Osteoblast (primary cell): ENCODE results near the gene CRYBG2. TPM values are rescaled to one million over a fixed set of nuclear protein-coding genes. Genes with fewer than 3 reads are reported as not detected.

Experiments
- DNase-seq: peaks from one replicate; pipeline ENCODE4 v3.0.0; 2011; ENCODE audit warnings: low spot score, mixed read lengths; ENCODE audit not compliant: insufficient read length; ENCODE audit errors: missing footprints
- H2AFZ ChIP-seq: 2 replicates; pipeline ENCODE4 v1.6.0; 2011; ENCODE audit warnings: mild to moderate bottlenecking, low read length
- H3K27ac ChIP-seq: 2 replicates; pipeline ENCODE4 v1.5.1; 2011; ENCODE audit warnings: mild to moderate bottlenecking, low read depth, low read length, moderate library complexity
- H3K27me3 ChIP-seq: 2 replicates; pipeline ENCODE4 v1.6.0; 2012; ENCODE audit warnings: mild to moderate bottlenecking, control low read depth, inconsistent platforms, low read length, moderate library complexity; ENCODE audit not compliant: insufficient read depth
- H3K36me3 ChIP-seq: 2 replicates; pipeline ENCODE4 v1.5.1; 2011; ENCODE audit warnings: mild to moderate bottlenecking, low read length, control low read depth, moderate library complexity; ENCODE audit not compliant: insufficient read depth
- H3K4me1 ChIP-seq: 2 replicates; pipeline ENCODE4 v1.5.1; 2011; ENCODE audit warnings: mild to moderate bottlenecking, low read length, control low read depth, moderate library complexity; ENCODE audit not compliant: insufficient read depth
- H3K4me2 ChIP-seq: 2 replicates; pipeline ENCODE4 v1.6.0; 2011; ENCODE audit warnings: mild to moderate bottlenecking, low read length; ENCODE audit not compliant: insufficient read depth
- H3K4me3 ChIP-seq: fragments of 200-600 bp; sonication (generic); 3 replicates; pipeline ENCODE4 v1.5.1; 2012; ENCODE audit warnings: mild to moderate bottlenecking, low read length, inconsistent platforms; ENCODE audit not compliant: insufficient read depth
- H3K79me2 ChIP-seq: 2 replicates; pipeline ENCODE4 v1.6.0; 2012; ENCODE audit warnings: mild to moderate bottlenecking, low read length, control low read depth, inconsistent platforms; ENCODE audit not compliant: insufficient read depth
- H3K9me3 ChIP-seq: 2 replicates; pipeline ENCODE4 v1.5.1; 2011; ENCODE audit warnings: low read depth, low read length, control low read depth
- H4K20me1 ChIP-seq: 2 replicates; pipeline ENCODE4 v1.6.0; 2012; ENCODE audit warnings: mild to moderate bottlenecking, low read length, control low read depth; ENCODE audit not compliant: insufficient read depth
- CTCF ChIP-seq: IDR thresholded peaks from 2 replicates; pipeline ENCODE4 v1.5.1; 2011; ENCODE audit warnings: mild to moderate bottlenecking, low read depth, low read length, moderate library complexity; ENCODE audit errors: extremely low read depth
- total RNA-seq: library from RNA; depleted of rRNA; stranded (reverse); fragments of >200 nt; gene quantifications from 2 replicates; pipeline ENCODE4 v1.2.3, GENCODE V29; 2012

CRYBG2 gene
- total RNA-seq, 1 donor, result not detected

- peak; percentile 79 for TF ChIP-seq CTCF
- Histone ChIP-seq H3K4me3 (peak overlapping the region; percentile 14), H2AFZ (peak overlapping the region; percentile 35), H3K36me3 (peaks cover 32% of the 10 kb centered on the region), H3K79me2 (peaks cover 16% of the 10 kb centered on the region), H3K27me3 (no peaks in the 10 kb centered on the region), H3K4me2 (peak overlapping the region; percentile 68), H3K9me3 (no peaks in the 10 kb centered on the region), H3K27ac (peak overlapping the region; percentile 76), H4K20me1 (peaks cover 3% of the 10 kb centered on the region), H3K4me1 (peaks cover 49% of the 10 kb centered on the region)
- DNase-seq, result peak; percentile 93
Observed at GRCh38 chr1:26275580-26276431, 78.1 kb downstream of the CRYBG2 start.

GRCh38 chr1:26274801-26275425 lies 79.0 kb downstream of the CRYBG2 start:
- H3K36me3 ChIP-seq, result peaks cover 39% of the 10 kb centered on the region
- peaks cover 7% of the 10 kb centered on the region for H3K79me2 ChIP-seq
- no peak for TF ChIP-seq CTCF
- H3K27me3 ChIP-seq, result no peaks in the 10 kb centered on the region
- no peak overlapping the region for H3K4me2 ChIP-seq
- peak; percentile 80 for DNase-seq
- H3K4me3 ChIP-seq, result no peak overlapping the region
- H4K20me1 ChIP-seq, result no peaks in the 10 kb centered on the region
- H2AFZ ChIP-seq, result peak overlapping the region; percentile 29
- peak overlapping the region; percentile 3 for H3K27ac ChIP-seq
- no peaks in the 10 kb centered on the region for H3K9me3 ChIP-seq
- peaks cover 49% of the 10 kb centered on the region for H3K4me1 ChIP-seq

Other genes starting within 250 kb of the CRYBG2 start
- gene PDIK1L, start 242.3 kb downstream of the CRYBG2 start, total RNA-seq, result 6.5 TPM in 2 replicates
- not detected in 2 replicates for gene FAM110D, start 195.1 kb downstream of the CRYBG2 start, total RNA-seq
- not detected in 2 replicates for gene C1orf232, start 185.2 kb downstream of the CRYBG2 start, total RNA-seq
- 21.2 and 29.0 TPM in 2 replicates for gene ZNF593, start 184.2 kb downstream of the CRYBG2 start, total RNA-seq
- not detected in 2 replicates for gene ZNF593OS, start 182.3 kb downstream of the CRYBG2 start, total RNA-seq
- under 0.01 TPM in 1 of 2 replicates, not detected in the other for gene CNKSR1, start 176.6 kb downstream of the CRYBG2 start, total RNA-seq
- gene CATSPER4, start 163.5 kb downstream of the CRYBG2 start, total RNA-seq, result not detected in 2 replicates
- gene CEP85, start 119.9 kb downstream of the CRYBG2 start, total RNA-seq, result 8.0 and 9.1 TPM in 2 replicates
- 29.2 and 30.8 TPM in 2 replicates for gene SH3BGRL3, start 74.0 kb downstream of the CRYBG2 start, total RNA-seq
- gene UBXN11, start 47.5 kb downstream of the CRYBG2 start, total RNA-seq, result 5.8 and 6.2 TPM in 2 replicates
- gene CD52, start 36.2 kb downstream of the CRYBG2 start, total RNA-seq, result not detected in 2 replicates
- gene ZNF683, start 18.6 kb upstream of the CRYBG2 start, total RNA-seq, result not detected in 2 replicates
- gene LIN28A, start 56.7 kb upstream of the CRYBG2 start, total RNA-seq, result not detected in 2 replicates
- gene DHDDS, start 78.2 kb upstream of the CRYBG2 start, total RNA-seq, result 56.6 and 63.3 TPM in 2 replicates
- 181 and 198 TPM in 2 replicates for gene HMGN2, start 118.3 kb upstream of the CRYBG2 start, total RNA-seq
- gene RPS6KA1, start 175.6 kb upstream of the CRYBG2 start, total RNA-seq, result 2.2 and 2.4 TPM in 2 replicates